ENCODE measurements around the gene TEN1.

TEN1 gene

GRCh38 chr17:75979705-75980187 lies 706 bp downstream of the TEN1 start:
- DNase-seq = no peak

- DNase-seq = no peak
Measured at GRCh38 chr17:75980188-75981018, 1.4 kb downstream of the TEN1 start.

- no peak for DNase-seq
Measured at GRCh38 chr17:75981019-75981615, 2.1 kb downstream of the TEN1 start.

GRCh38 chr17:75983501-75984181 lies 4.6 kb downstream of the TEN1 start:
- DNase-seq = no peak

- DNase-seq = no peak
Measured at GRCh38 chr17:75985986-75986385, 6.9 kb downstream of the TEN1 start.

GRCh38 chr17:75987041-75987440 lies 8.0 kb downstream of the TEN1 start:
- DNase-seq = no peak

- no peak for DNase-seq
Measured at GRCh38 chr17:75991396-75991795, 12.4 kb downstream of the TEN1 start.

- no peak for DNase-seq
Measured at GRCh38 chr17:75994802-75995370, 15.8 kb downstream of the TEN1 start.

- no peak for DNase-seq
Measured at GRCh38 chr17:75995385-75995925, 16.4 kb downstream of the TEN1 start.

- DNase-seq = peak; percentile 81
Measured at GRCh38 chr17:75996665-75997590, 17.9 kb downstream of the TEN1 start.

GRCh38 chr17:75998327-75998795 lies 19.3 kb downstream of the TEN1 start:
- DNase-seq = peak; percentile 50

GRCh38 chr17:76000016-76000754 lies 21.1 kb downstream of the TEN1 start:
- peak; percentile 43 for DNase-seq

- no peak for DNase-seq
Measured at GRCh38 chr17:76000755-76001521, 21.9 kb downstream of the TEN1 start, which contains the start of gene CDK3. TSS of gene CDK3 (plus strand) at chr17:76000855. CDS start at chr17:76001426, 571 bp downstream.

- no peak for DNase-seq
Measured at GRCh38 chr17:76002100-76002499, 23.1 kb downstream of the TEN1 start.

GRCh38 chr17:76003915-76004314 lies 24.9 kb downstream of the TEN1 start:
- DNase-seq = no peak

GRCh38 chr17:76004750-76005262 lies 25.8 kb downstream of the TEN1 start:
- DNase-seq = no peak

GRCh38 chr17:76005263-76006149 lies 26.5 kb downstream of the TEN1 start:
- peak; percentile 63 for DNase-seq

GRCh38 chr17:76007131-76007849 lies 28.2 kb downstream of the TEN1 start:
- DNase-seq = no peak
